LNCAP (cell line): ENCODE data around the gene TTI1.

Experiments
- TF ChIP-seq, protein P1 (sequence below): fragments of 450-650 bp; IDR thresholded peaks from 2 replicates; pipeline ENCODE4 v1.5.1; 2017; ENCODE audit warnings: mild to moderate bottlenecking

The TTI1 gene

GRCh38 chr20:37944456-37944981 is 88.7 kb downstream of the TTI1 start:
- TF ChIP-seq, protein P1, sequence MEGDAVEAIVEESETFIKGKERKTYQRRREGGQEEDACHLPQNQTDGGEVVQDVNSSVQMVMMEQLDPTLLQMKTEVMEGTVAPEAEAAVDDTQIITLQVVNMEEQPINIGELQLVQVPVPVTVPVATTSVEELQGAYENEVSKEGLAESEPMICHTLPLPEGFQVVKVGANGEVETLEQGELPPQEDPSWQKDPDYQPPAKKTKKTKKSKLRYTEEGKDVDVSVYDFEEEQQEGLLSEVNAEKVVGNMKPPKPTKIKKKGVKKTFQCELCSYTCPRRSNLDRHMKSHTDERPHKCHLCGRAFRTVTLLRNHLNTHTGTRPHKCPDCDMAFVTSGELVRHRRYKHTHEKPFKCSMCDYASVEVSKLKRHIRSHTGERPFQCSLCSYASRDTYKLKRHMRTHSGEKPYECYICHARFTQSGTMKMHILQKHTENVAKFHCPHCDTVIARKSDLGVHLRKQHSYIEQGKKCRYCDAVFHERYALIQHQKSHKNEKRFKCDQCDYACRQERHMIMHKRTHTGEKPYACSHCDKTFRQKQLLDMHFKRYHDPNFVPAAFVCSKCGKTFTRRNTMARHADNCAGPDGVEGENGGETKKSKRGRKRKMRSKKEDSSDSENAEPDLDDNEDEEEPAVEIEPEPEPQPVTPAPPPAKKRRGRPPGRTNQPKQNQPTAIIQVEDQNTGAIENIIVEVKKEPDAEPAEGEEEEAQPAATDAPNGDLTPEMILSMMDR, result no peak

- TF ChIP-seq, protein P1, result no peak
Measured at GRCh38 chr20:37943501-37944455, 89.5 kb downstream of the TTI1 start.

DNA sequence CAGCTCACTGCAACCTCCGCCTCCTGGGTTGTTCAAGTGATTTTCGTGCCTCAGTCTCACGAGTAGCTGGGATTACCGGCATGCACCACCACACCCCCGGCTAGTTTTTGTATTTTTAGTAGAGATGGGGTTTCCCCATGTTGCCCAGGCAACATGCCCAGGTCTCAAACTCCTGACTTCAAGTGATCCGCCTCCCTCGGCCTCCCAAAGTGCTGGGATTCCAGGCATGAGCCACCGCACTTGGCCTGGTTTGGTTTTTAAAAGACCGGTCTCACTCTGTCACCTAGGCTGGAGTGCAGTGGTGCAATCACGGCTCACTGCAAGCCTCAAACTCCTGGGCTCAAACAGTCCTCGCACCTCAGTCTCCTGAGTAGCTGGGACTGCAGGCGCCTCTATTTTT is 90.2 kb downstream of the TTI1 start:
- TF ChIP-seq, protein P1, result no peak

GRCh38 chr20:37941992-37942391 is 91.3 kb downstream of the TTI1 start:
- TF ChIP-seq, protein P1, result no peak

DNA sequence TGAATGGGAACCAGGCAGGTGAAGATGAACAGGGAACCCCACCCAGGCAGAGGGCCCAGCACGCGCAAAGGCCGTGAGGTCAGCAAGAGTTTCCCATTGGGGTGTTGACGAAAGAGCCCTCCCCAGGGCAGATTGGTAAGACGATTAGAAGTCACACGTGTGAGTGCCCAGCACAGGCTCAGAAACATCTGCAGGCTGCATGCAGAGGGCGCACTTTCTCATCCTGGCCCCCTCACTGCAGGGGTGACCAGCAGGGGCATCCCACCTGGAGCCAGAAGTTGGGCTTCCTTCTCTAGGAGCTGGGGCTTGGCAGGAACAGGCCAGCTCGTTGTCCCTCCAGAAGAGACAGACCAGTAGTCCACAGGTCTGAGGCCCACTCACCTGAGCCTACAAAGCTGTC is 91.9 kb downstream of the TTI1 start:
- TF ChIP-seq, protein P1, result no peak

DNA sequence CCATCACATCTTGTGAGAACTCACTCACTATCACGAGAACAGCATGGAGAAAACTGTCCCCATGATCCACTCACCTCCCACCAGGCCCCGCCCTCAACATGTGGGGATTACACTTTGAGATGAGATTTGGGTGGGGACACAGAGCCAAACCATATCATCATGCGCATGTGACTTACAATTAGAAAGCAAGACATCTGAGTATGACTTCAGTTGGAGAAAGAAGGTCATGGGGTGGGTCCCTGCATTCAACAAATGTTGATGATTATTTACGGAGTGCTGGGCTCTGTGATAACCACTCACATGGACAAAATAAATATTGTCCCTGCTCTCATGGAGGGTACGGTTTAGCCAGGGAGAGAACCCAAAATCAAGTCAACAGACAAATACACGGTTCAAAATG is 92.4 kb downstream of the TTI1 start:
- TF ChIP-seq, protein P1, result no peak

- TF ChIP-seq, protein P1, result no peak
Measured at GRCh38 chr20:37939701-37940560, 93.3 kb downstream of the TTI1 start.
